T-helper 1 cell treated with Interleukin-12 subunit alpha and Interleukin-12 subunit beta and Interleukin-4 antibody, amounts not matched to agents 30 μg/mL and 1 μg/mL, for 36 hours (primary cell): ENCODE measurements around the gene COX8A.

Experiments used
- H3K27ac Mint-ChIP-seq: one replicate; pipeline ENCODE4 v1.8.0; 2021; ENCODE audit warnings: mild to moderate bottlenecking, mixed read lengths
- H3K27me3 Mint-ChIP-seq: one replicate; pipeline ENCODE4 v1.8.0; 2021; ENCODE audit warnings: low read depth, mixed read lengths
- H3K36me3 Mint-ChIP-seq: one replicate; pipeline ENCODE4 v1.8.0; 2021; ENCODE audit warnings: low read depth, mixed read lengths
- H3K4me1 Mint-ChIP-seq: one replicate; pipeline ENCODE4 v1.8.0; 2021; ENCODE audit warnings: low read depth, mixed read lengths
- H3K4me3 Mint-ChIP-seq: one replicate; pipeline ENCODE4 v1.8.0; 2021; ENCODE audit warnings: mild to moderate bottlenecking, moderate library complexity, mixed read lengths
- H3K9me3 Mint-ChIP-seq: one replicate; pipeline ENCODE4 v1.8.0; 2021; ENCODE audit warnings: mixed read lengths

The COX8A gene

DNA sequence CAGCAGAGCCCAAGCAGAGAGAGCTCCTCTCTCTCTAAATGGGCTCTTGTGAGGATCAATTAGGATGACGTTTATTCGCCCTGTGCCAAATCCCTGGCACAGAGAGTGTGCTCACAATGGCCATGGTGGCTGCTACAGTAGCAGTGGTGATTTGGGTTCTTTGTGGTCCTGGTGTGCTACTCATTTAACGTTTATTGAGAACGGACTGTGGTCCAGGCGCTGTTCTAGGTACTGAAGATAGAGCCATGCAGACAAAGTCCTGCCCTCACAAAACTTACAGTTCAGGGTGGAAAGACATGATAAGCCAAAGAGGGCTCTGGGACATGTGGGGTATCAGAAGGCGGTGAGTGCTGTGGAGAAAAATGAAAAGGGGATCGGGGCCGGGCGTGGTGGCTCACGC is 17.1 kb downstream of the COX8A start:
- no peak overlapping the region for H3K27ac Mint-ChIP-seq
- H3K27me3 Mint-ChIP-seq: no peaks in the 10 kb centered on the region
- H3K4me1 Mint-ChIP-seq: peaks cover 21% of the 10 kb centered on the region
- no peaks in the 10 kb centered on the region for H3K9me3 Mint-ChIP-seq
- no peak overlapping the region for H3K4me3 Mint-ChIP-seq
- peaks cover 22% of the 10 kb centered on the region for H3K36me3 Mint-ChIP-seq

DNA sequence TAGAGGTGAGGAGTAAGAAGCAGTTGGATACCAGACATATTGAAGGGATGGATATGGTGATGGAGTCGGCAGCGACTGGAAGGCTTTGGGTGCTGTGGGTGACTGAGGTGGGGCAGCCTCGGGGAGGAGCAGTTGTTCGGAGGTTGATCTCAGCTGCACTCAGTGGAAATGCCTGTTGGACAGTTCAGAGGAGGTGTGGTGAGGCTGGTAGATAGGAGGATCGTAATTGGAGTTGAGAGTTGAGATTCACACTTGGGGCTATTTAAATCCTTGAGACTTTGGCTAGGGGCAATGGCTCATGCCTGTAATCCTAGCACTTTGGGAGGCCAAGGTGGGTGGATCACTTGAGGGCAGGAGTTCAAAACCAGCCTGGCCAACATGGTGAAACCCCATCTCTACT is 18.7 kb downstream of the COX8A start:
- H3K4me1 Mint-ChIP-seq: peaks cover 13% of the 10 kb centered on the region
- H3K27me3 Mint-ChIP-seq: no peaks in the 10 kb centered on the region
- no peaks in the 10 kb centered on the region for H3K9me3 Mint-ChIP-seq
- H3K27ac Mint-ChIP-seq: no peak overlapping the region
- H3K4me3 Mint-ChIP-seq: no peak overlapping the region
- peaks cover 26% of the 10 kb centered on the region for H3K36me3 Mint-ChIP-seq

DNA sequence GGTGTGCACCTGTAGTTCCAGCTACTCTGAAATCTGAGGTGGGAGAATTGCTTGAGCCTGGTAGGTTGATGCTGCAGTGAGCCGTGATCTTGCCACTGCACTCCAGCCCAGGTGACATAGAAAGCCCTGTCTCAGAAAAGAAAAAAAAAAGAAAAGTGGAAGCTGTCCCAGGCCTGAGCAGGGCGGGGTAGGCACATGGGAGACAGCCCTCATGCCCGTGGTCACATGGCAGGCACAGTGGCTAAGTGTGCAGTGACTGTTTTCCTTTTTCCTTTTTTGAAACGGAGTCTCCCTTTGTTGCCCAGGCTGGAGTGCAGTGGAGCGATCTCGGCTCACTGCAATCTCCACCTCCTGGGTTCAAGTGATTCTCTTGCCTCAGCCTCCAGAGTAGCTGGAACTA is 19.6 kb downstream of the COX8A start:
- H3K27me3 Mint-ChIP-seq: no peaks in the 10 kb centered on the region
- H3K4me1 Mint-ChIP-seq: peaks cover 7% of the 10 kb centered on the region
- no peaks in the 10 kb centered on the region for H3K9me3 Mint-ChIP-seq
- H3K4me3 Mint-ChIP-seq: no peak overlapping the region
- peaks cover 26% of the 10 kb centered on the region for H3K36me3 Mint-ChIP-seq
- H3K27ac Mint-ChIP-seq: no peak overlapping the region

DNA sequence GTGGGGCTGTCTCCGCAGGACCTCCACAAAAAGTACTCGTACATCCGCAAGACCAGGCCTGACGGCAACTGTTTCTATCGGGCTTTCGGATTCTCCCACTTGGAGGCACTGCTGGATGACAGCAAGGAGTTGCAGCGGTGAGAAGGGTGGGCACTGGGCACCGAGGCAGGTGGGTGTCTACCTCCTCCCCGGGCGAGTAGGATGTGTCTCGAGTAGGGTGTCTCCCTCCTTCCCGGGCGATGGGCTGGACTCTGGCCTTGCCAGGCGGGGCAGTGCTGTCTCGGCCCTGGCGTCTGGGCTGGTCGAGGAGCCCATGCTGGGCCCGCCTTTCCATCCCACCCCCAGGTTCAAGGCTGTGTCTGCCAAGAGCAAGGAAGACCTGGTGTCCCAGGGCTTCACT is 22.1 kb downstream of the COX8A start:
- Mint-ChIP-seq H3K27ac (no peak overlapping the region), H3K9me3 (no peaks in the 10 kb centered on the region), H3K27me3 (no peaks in the 10 kb centered on the region), H3K36me3 (peaks cover 19% of the 10 kb centered on the region), H3K4me1 (peaks cover 12% of the 10 kb centered on the region), H3K4me3 (no peak overlapping the region)

DNA sequence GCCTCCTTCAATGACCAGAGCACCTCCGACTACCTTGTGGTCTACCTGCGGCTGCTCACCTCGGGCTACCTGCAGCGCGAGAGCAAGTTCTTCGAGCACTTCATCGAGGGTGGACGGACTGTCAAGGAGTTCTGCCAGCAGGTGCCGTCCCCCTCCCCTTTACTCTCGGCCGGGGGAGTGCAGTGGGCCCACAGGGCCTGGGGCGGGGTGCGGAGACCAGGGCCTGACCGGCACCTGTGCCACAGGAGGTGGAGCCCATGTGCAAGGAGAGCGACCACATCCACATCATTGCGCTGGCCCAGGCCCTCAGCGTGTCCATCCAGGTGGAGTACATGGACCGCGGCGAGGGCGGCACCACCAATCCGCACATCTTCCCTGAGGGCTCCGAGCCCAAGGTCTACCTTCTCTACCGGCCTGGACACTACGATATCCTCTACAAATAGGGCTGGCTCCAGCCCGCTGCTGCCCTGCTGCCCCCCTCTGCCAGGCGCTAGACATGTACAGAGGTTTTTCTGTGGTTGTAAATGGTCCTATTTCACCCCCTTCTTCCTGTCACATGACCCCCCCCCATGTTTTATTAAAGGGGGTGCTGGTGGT is 22.8 kb downstream of the COX8A start:
- no peak overlapping the region for H3K4me3 Mint-ChIP-seq
- peaks cover 8% of the 10 kb centered on the region for H3K4me1 Mint-ChIP-seq
- H3K27ac Mint-ChIP-seq: no peak overlapping the region
- peaks cover 16% of the 10 kb centered on the region for H3K36me3 Mint-ChIP-seq
- no peaks in the 10 kb centered on the region for H3K27me3 Mint-ChIP-seq
- H3K9me3 Mint-ChIP-seq: no peaks in the 10 kb centered on the region

DNA sequence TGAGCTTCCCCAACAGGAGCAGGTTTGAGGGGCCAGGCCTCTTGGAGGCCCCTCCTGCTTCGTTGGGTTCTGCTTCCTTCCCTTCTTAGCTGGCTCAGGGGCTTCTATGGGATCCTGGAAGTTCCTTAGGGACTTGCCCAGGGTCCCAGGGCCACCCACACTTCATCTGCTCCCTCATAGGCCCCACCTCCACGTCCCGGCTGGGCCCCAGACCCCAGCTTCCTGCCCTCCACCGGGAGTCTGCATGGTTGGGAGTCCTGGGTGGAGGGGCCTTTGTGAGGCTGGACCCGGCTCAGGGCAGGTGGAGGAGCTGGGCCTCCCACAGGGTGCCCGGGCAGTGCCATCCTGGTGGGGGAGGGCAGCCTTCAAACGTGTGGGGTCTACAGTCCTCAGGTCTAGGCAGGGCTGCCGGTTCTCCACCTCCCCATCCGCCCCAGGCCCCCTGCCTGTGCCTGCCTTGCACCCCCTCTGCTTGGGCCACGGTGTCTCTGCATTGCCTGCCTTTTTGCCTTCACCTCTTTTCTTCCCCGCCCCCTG is 23.4 kb downstream of the COX8A start:
- H3K4me1 Mint-ChIP-seq: peaks cover 7% of the 10 kb centered on the region
- H3K9me3 Mint-ChIP-seq: no peaks in the 10 kb centered on the region
- H3K4me3 Mint-ChIP-seq: no peak overlapping the region
- H3K36me3 Mint-ChIP-seq: peaks cover 16% of the 10 kb centered on the region
- no peak overlapping the region for H3K27ac Mint-ChIP-seq
- no peaks in the 10 kb centered on the region for H3K27me3 Mint-ChIP-seq

DNA sequence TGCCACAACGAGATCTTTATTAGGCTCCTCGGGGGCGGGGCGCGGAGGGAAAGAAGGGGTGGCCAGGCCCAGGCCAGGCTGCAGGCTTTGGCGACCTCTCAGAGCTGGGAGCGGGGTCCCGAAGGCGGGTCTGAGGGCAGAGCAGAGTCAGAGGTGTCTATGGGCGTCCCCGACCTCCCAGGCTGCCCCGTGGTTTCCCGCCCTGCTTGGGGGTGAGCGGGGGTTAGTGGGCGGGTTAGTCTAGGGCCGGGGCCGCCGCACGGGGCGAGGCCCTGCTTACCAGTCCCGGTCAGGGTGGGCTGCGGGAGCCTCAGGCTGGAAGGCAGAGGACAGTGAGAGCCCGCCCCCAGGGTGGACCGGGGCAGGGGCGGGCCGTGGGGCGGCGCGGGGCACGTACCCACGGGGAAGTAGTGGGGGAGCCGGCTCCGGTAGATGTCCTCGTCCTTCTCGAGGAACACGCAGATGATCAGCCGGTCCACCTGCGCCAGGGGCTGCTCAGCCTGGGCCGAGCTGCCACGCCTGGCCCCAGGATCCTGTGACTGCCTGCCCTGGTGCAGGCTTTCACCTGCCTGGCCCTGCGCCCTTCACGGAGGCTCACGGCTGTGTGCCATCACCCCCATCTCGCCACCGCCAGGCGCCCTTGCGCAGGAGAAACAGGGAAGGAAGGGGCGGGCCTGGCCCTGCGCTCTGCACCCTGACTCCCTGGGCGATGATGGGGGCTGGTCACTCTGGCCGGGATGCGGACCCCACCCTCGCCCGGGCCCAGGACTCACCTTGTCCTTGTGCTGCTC is 24.3 kb downstream of the COX8A start:
- H3K27ac Mint-ChIP-seq: no peak overlapping the region

DNA sequence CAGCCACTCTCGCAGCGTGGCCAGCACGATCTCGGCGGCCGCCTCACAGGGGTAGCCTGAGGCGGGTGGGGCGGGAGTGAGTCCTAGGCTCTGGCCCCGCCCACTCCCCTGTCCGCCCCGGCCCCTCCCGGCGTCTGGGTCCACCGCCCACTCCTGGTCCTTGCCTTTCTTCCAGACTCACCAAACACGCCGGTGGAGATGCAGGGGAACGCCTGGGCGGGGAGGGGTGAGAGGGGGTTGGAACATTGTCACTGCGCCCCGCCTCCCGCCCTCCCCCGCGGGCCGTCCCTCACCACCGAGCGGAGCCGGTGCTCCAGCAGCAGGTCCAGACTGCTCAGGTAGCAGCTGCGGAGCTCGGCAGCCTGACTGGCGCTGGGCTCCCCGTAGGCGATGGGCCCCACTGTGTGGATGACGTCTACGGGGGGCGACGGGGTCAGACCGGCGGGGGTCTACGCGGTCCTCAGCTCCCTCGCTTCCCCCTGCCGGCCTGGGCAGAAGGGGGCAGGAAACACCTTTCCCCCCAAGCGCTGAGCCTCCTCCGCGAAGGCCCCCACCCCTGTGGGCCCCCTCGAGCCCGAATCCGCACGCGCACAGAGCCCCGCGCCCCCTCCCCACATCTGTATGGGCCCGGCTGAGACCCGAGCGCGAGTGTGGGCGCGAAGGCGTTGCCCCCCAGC is 25.1 kb downstream of the COX8A start:
- H3K36me3 Mint-ChIP-seq: peaks cover 13% of the 10 kb centered on the region
- no peaks in the 10 kb centered on the region for H3K9me3 Mint-ChIP-seq
- no peak overlapping the region for H3K4me3 Mint-ChIP-seq
- peaks cover 5% of the 10 kb centered on the region for H3K4me1 Mint-ChIP-seq
- H3K27me3 Mint-ChIP-seq: no peaks in the 10 kb centered on the region
- H3K27ac Mint-ChIP-seq: no peak overlapping the region

More for the DNA sequence above, 24.3 kb downstream of the COX8A start:
- Mint-ChIP-seq H3K27me3 (no peaks in the 10 kb centered on the region), H3K9me3 (no peaks in the 10 kb centered on the region), H3K4me1 (peaks cover 5% of the 10 kb centered on the region), H3K36me3 (peaks cover 16% of the 10 kb centered on the region), H3K4me3 (no peak overlapping the region)

DNA sequence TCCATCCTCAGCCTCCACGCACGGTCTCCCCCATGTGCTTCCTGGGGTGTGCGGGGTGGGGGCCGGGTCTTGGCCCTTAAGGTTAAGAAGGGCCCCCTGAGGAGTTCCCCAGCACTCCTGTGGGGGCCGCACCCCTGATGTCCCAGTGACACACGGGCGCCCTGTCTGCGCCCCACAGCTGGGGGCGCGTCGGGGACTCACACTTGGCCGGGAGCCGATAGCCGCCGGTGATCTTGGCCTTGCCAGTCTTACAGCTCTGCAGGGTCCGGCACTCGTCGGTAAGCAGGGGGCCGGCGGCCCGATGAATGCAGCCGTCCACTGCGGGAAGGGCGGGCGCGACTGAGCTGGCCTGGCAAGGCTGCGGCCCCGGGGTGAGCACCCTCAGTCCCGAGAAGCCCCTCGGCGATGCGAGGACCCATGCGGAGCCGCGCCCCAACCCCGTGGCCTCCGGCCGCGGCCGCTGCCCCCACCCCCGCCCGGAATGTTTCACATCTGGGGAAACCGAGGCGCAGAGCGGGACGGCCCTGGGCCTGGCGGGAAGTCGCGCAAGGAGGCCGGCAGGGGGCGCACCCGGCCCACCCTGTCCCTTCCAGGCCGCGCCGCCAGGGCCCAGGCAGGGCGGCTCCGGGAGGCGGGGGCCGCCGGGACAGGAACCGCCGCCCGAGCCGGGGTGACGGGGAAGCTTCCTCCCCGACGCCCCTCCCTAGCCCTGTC is 25.8 kb downstream of the COX8A start:
- Mint-ChIP-seq H3K4me1 (peaks cover 5% of the 10 kb centered on the region), H3K4me3 (no peak overlapping the region), H3K36me3 (peaks cover 9% of the 10 kb centered on the region), H3K9me3 (no peaks in the 10 kb centered on the region), H3K27ac (no peak overlapping the region), H3K27me3 (no peaks in the 10 kb centered on the region)

DNA sequence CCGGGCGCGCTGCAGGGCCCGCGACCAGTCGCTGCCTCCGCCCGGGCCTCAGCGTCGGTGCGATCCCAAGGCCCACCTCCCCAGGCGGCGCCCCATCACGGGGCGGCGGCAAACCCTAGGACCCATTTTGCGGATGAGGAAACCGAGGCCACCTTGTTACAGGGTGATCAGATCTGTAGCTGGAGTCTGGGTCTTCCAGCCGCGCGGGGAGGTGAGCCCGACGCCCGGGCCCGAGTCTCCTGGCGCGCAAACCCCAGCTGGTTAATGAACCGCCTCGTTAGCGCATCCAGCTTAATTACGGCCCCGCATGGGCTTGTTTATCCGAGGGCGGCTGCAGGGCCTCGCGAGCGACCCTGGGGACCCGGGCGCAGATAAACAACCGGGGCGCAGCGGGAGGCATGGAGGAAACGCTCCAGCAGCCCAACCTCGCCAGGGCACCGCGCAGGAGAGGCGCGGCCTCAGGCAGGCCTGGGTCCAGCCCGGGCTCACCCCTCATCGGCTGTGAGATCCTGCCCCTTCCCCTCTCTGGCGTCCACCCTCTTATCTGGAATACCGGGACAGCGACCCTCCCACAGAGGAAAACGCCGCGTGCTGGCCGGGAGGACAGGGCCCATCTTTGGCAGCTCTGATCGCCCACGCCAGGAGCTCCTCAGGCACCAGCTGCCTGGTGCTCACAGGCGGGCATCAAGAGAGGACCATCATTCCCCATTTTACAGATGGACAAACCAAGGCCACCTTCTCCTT is 26.5 kb downstream of the COX8A start:
- Mint-ChIP-seq H3K4me1 (peaks cover 5% of the 10 kb centered on the region), H3K36me3 (peaks cover 9% of the 10 kb centered on the region), H3K4me3 (no peak overlapping the region), H3K9me3 (no peaks in the 10 kb centered on the region), H3K27me3 (peaks cover under 1% of the 10 kb centered on the region), H3K27ac (no peak overlapping the region)

DNA sequence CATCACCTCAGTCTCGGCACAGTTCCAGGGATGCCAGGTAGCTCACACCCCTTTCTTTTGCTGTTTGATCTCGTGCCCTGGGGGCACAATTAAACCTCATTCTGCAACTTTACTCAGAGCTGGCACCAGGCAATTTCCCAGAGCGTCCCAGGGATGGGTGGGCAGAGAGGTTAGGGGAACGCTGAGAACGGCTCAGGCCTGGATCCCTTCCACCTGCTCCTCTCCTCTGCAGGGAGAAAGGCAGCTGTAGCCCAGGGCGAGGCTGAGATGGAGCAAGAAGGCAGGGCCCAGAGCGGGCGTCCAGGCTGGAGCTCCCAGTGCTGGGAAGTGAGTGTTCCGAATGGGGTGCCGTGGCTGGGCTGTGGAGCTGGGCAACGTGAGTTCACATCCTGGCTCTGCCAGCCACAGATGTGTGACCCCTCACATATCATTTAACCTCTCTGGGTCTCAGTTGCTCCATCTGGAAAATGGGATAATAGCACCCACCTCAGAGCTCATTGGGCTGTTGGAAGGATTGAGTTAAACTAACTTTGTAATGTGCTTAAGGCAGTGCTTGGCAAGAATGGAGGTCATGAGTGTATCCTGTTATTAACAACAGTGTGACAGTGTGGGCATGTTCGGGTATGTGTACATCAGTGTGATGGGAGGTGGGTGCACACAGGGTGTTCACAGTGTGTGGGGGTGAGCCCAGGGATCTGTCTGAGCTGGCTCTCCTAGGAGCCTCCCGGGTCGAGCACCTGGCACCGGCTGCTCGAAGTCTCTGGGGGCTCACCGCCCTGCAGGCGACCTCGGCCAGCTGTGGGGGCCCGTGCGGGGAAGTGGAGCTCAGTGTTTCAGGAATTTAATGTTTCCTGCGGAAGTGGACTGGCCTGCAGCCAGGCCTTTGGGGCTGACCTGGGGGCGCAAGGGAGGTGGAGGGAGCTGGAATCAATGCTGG is 27.3 kb downstream of the COX8A start:
- H3K4me1 Mint-ChIP-seq: peaks cover 5% of the 10 kb centered on the region
- H3K9me3 Mint-ChIP-seq: no peaks in the 10 kb centered on the region
- H3K27ac Mint-ChIP-seq: no peak overlapping the region
- H3K4me3 Mint-ChIP-seq: no peak overlapping the region
- H3K27me3 Mint-ChIP-seq: peaks cover 8% of the 10 kb centered on the region
- H3K36me3 Mint-ChIP-seq: peaks cover 9% of the 10 kb centered on the region

DNA sequence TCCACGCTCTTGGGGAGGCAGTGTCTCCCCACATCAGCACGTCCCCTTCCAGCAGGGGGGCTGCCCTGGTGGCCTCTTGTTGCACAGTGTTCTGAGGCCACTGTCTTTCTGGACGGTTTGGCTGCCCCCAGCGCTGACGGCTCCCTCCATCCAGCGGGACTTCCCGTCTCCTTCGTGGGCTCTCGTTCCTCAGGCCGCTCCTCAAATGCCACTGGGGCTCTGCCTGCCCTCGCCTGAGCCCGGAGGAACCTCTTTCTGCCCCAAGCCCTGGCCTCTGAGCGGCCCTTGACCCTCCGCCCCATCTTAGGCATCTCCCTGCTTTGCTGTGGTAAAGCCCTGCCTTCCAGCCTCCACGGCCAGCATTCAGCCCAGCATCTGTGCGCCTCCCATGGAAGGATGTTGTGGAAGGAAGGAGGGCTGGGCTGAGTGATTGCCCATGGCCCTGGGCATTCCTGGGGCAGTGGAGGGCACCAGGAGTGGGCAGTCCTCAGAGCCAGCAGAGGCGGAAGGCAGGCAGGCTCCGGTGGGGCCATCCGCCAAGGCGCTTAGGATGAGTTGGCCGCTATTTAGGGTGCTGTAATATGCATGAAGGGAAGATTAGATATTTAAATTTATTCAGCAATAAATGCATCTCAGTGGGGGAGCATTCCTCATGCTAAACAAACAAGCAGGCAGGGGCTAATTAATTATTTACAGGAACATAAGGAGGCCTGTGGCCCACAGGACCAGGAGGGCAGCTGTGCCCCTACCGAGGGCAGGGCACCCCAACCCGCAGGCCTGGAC is 29.6 kb downstream of the COX8A start:
- no peak overlapping the region for H3K27ac Mint-ChIP-seq
- H3K9me3 Mint-ChIP-seq: no peaks in the 10 kb centered on the region
- no peaks in the 10 kb centered on the region for H3K36me3 Mint-ChIP-seq
- peaks cover 11% of the 10 kb centered on the region for H3K4me1 Mint-ChIP-seq
- H3K27me3 Mint-ChIP-seq: peaks cover 30% of the 10 kb centered on the region
- H3K4me3 Mint-ChIP-seq: no peak overlapping the region
